GM21529 (cell line): ENCODE data around the gene PLEKHB2.
"Not testable (repeated sequence)": the region's sequence is repeated elsewhere in the genome, so short reads cannot be mapped to it uniquely, and the experiment has no call there.

Experiments used
- ATAC-seq: cut with Tn5 transposase; IDR thresholded peaks from one replicate; pipeline ENCODE4 v1.9.1; 2021; ENCODE audit not compliant: unreplicated experiment

PLEKHB2 gene

DNA sequence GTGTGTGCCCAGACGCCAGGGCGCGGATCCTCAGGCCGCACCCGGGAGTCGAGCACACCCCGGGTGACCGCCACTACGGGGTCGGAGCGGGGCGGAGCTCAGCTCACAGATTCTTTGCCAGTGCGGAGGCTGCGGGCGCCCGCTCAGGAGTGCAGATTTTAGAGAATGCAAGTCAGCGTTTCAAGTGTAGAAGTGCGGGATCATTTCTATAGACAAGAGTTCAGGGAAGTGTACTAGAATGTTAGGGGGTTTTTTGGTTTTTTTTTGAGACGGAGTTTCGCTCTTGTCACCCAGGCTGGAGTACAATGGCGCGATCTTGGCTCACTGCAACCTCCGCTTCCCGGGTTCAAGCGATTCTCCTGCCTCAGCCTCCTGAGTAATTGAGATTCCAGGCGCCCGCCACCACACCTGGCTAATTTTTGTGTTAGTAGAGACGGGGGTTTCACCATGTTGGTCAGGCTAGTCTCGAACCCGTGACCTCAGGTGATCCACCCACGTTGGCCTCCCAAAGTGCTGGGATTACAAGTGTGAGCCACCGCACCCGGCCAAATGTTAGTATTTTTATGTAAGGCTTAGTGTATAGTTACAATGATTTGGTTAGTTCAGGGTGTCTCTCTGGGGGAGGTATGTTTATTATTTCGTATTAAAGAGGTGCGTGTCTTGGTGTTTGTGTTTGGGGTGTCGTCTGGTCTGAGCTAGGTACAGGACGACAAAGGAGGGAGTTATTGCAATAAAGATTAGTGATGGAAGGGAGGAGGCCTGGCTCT is 11.3 kb upstream of the PLEKHB2 start:
- peak; percentile 72 for ATAC-seq

GRCh38 chr2:131094463-131095281 is 10.5 kb upstream of the PLEKHB2 start:
- ATAC-seq: no peak

- ATAC-seq: no peak
Measured at GRCh38 chr2:131103165-131103564, 2.0 kb upstream of the PLEKHB2 start.

- ATAC-seq: peak; percentile 73
Measured at GRCh38 chr2:131104487-131105155, 515 bp upstream of the PLEKHB2 start.

DNA sequence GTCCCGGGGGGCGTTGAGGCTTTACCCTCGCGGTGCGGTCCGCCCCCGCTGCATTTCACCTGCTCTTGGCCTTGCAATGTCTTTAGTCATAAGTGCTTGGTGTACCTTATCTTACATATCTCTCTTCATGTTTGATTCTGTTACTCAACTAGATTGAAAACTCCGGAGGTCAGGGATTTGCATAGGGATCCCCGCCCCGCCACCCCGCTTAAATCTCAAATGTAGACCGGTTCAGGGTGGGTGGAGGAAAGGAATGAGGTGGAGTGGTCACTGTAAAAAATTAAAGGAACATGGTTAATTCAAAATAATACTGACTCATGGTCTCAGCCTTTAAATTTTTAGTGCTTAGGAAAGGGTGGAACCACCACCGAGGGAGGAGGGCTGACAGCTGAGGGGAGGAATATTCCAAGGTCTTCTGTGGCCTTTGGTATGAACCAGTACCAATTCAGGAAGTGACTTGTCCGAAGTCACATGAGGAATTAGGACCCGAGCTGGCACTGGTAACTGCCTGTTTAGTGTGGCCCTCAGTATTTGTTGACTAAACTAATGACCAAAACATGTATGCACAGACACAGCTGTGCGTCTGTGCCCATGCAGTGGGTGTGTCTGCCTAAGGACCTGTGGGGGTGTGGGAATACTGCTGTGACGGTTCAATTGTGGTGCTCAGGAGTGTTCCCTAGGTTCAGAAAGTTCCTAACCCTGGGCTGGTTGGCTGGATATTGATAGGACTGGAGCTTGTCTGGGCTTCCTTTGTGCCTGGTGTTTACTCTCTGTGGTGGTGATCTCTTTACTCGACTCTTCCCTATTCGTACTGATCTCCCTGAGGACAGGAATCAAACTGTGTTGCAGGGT is 1.0 kb downstream of the PLEKHB2 start:
- peak; percentile 38 for ATAC-seq

GRCh38 chr2:131112529-131112928 is 7.4 kb downstream of the PLEKHB2 start:
- no peak for ATAC-seq

- ATAC-seq: no peak
Measured at GRCh38 chr2:131113566-131114227, 8.6 kb downstream of the PLEKHB2 start.

DNA sequence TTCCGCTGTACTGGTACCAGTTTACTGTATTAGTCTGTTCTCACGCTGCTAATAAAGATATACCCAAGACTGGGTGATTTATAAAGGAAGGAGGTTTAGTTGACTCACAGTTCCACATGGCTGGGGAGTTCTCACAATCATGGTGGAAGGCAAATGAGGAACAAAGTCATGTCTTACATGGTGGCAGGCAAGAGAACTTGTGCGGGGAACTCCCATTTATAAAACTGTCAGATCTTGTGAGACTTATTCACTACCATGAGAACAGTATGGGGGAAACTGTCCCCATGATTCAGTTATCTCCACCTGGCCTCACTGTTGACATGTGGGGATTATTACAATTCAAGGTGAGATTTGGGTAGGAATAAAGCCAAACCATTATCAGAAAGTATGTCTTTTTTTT is 9.8 kb downstream of the PLEKHB2 start:
- not testable (repeated sequence) for ATAC-seq

DNA sequence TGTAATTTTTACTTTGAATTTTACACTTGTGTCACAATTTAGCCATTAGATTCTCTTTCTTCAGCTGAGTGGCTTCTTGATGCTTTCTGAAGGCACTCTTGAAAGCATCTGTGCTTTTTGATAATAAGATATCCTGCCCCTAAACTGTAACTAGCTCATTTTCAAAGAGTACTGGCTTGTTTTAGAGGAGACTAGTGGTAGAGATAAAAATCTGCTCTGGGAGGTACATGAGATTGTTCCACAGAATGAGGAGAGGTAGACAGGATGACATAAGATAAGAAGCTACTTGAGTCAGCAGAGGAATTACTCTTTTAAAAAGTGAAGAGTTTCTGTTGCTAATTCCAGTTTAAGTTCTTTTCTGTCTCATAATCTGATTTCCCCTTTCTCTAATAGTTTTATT is 10.6 kb downstream of the PLEKHB2 start:
- no peak for ATAC-seq

GRCh38 chr2:131120815-131121317 is 15.7 kb downstream of the PLEKHB2 start:
- ATAC-seq: no peak

DNA sequence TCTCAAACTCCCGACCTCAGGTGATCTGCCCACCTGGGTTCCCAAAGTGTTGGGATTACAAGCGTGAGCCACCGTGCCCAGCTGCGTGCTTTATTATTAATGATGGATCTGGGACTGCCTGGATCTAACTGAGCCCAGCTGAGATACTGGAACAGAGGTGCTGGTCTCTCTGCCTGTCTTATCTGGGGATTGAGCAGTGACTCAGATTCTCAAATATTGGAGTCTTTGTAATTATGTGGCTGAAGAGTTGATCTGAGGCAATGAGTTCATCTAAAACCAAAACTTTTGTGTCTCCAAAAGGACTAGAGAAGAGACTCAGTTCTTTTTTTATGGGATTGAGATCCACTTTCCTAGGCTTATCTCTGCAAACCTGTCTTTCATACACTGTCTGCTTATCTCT is 16.3 kb downstream of the PLEKHB2 start:
- ATAC-seq: no peak

DNA sequence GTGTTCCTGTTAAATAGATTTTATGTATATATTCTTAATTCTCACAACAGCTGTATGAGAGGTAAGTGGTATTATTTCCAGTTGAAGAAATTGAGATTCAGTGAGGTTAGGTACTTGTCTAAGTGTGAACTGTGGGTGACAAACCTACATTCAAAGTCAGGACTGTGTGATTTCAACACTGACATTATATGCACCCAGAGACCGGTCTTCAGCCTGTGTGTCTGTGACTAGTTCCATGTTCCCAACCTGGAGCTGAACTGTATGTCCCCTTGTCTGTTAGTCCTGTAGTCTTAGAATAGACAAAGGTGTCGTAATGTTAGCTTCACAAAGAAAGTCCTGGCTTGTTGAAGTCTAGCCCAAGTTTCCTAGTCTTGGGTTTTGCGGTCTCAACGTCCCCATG is 17.4 kb downstream of the PLEKHB2 start:
- ATAC-seq: no peak

DNA sequence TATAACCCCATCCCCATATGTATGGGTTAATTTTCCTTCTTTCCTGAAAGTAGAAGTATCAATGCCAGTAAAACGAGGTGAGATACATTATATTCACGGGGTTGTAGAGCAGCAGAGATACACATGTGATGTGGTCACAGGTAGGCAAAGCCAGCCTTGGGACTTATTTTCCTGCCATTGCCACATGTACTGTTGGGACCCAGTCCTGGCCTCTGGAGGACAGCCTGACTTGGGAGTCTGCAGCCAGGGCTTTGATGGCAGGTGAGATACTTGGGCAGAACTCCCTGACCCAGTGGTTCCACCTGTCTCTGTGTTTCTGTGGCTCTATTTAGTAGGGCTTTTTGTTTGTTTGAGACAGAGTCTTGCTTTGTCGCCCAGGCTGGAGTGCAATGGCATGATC is 18.1 kb downstream of the PLEKHB2 start:
- no peak for ATAC-seq

DNA sequence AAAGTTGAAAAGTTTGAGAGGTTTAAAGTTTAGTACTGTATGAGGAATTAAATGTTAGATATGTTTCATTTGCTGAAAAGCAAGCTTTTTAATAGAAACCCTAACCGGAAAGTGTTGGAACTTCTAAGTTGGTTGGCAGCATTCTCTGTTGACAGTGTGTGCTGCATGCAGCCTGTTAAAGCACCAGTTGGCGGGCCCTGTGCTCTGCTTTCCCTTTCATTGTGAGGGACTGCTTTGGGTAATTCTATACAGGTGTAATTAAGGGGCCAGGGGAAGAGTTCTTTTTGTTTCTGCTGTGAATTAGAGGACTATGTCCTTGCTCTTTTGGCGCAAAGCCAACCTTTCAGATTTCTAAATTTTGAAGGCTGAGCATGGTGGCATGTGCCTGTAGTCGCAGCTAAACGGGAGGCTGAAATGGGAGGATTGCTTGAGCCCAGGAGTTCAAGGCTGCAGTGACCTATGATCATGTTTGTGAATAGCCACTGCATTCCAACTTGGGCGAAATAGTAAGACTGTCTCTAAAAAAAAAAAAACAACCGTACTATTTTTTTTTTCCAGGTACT is 20.1 kb downstream of the PLEKHB2 start:
- ATAC-seq: no peak

DNA sequence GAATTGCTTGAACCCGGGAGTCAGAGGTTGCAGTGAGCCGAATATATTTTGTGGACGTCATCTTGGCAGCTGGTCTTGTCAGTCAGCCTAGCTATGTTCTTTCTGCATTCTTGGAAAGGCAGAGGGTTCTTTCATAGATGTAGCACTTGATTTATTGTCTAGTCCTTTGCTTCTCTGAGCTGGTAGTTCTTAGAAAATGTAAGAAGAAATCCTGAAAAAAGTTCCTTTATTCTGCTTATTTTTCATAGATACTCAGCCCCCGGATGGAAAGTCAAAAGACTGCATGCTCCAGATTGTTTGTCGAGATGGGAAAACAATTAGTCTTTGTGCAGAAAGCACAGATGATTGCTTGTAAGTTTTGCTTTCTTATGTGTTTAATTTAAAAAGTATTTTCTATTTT is 21.3 kb downstream of the PLEKHB2 start:
- ATAC-seq: no peak

DNA sequence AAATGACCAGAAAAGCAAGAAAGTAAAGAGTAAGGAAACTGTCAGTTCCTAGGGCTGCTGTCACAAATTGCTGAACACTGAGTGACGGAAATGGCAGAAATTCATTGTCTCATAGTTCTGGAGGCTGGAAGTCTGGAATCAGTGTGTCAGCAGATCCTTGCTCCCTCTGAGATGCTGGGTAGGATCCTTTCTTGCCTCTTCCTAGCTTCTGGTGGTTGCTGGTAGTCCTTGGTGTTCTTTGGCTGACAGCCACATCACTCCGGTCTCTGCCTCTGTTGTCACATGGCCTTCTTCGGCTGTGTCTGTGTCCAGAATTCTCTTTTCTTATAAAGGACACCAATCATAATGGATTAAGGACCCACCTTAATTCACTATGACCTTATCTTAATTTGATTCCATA is 21.9 kb downstream of the PLEKHB2 start:
- no peak for ATAC-seq

DNA sequence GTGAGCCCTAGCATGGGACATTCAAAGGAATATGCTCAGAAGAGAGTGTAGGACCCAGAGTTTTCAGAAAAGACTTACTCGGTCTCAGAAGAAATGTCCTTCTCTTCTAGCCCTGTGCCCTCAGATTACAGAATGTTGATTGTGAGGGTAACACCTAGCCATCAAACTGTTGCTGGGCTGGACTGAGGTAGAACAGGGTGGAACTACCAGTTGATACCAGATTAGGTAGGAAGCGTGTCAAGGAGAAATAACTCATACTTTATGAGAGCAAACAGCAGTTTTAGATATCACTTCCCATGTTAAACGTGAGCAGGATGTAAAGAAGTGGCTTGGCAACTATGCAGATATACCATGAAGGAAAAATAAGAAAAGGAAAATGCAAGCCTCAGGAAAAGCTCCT is 22.8 kb downstream of the PLEKHB2 start:
- no peak for ATAC-seq

GRCh38 chr2:131130298-131130596 is 25.1 kb downstream of the PLEKHB2 start:
- no peak for ATAC-seq

- no peak for ATAC-seq
Measured at GRCh38 chr2:131132729-131133128, 27.6 kb downstream of the PLEKHB2 start.

GRCh38 chr2:131140581-131140980 is 35.4 kb downstream of the PLEKHB2 start:
- ATAC-seq: no peak
